Measurements from ENCODE around the gene TMCO6.

- no peak for TF ChIP-seq EZH2 (IDR thresholded peaks at IDR 0.05; ENCODE audit: borderline replicate concordance, low read length)
- TF ChIP-seq CTCF (IDR thresholded peaks at IDR 0.05; ENCODE audit: low read length), result no peak
These were observed 30.1 kb upstream of the TMCO6 start for GRCh38 chr5:140609126-140609525.
